Heart left ventricle (tissue), 16 donors: ENCODE results near the gene YPEL3. TPM values are rescaled to one million over a fixed set of nuclear protein-coding genes. Genes with fewer than 3 reads are reported as not detected.

Source experiments
- ATAC-seq, 4 donors: fragments of 200-7000 bp; cut with Tn5 transposase; one replicate each; pipeline ENCODE4 v1.9.1; 2020 to 2022; ENCODE audit warnings: moderate library complexity in 4 of 4, mild to moderate bottlenecking in 3 of 4, moderate number of reproducible peaks in 1 of 4
- DNase-seq, 5 donors: peaks; one replicate each; pipeline ENCODE4 v3.0.0-alpha.2; 2020
- H3K27ac ChIP-seq, 12 donors: fragments of 200-600 bp; sonication (generic) in 4 of 12; one replicate each; pipeline versions ENCODE4 v1.5.0 to v1.8.0; 2016 to 2022; ENCODE audit warnings: mild to moderate bottlenecking in 2 of 12
- H3K27me3 ChIP-seq, 9 donors: fragments of 200-600 bp; sonication (generic) in 2 of 9; one replicate each; pipeline versions ENCODE4 v1.5.1 to v1.8.0; 2016 to 2022; ENCODE audit warnings: mild to moderate bottlenecking in 3 of 9
- H3K36me3 ChIP-seq, 9 donors: fragments of 200-600 bp; sonication (generic) in 2 of 9; one replicate each; pipeline versions ENCODE4 v1.5.0 to v1.8.0; 2018 to 2022; ENCODE audit warnings: mild to moderate bottlenecking in 2 of 9
- H3K4me1 ChIP-seq, 12 donors: fragments of 200-600 bp; sonication (generic) in 4 of 12; one replicate each; pipeline versions ENCODE4 v1.5.0 to v1.8.0; 2016 to 2022; ENCODE audit warnings: mild to moderate bottlenecking in 3 of 12
- H3K4me3 ChIP-seq, 12 donors: fragments of 200-600 bp; sonication (generic) in 4 of 12; one replicate each; pipeline versions ENCODE4 v1.5.0 to v1.8.0; 2017 to 2022; ENCODE audit warnings: mild to moderate bottlenecking in 9 of 12, moderate library complexity in 4 of 12
- H3K9me3 ChIP-seq, 12 donors: fragments of 200-600 bp; sonication (generic) in 4 of 12; one replicate each; pipeline versions ENCODE4 v1.5.0 to v1.8.0; 2016 to 2022; ENCODE audit warnings: mild to moderate bottlenecking in 1 of 12
- POLR2A ChIP-seq, 2 donors: fragments of 450-650 bp; IDR thresholded peaks; one replicate each; pipeline ENCODE4 v1.6.1; 2017; ENCODE audit warnings: antibody characterized with exemption in 2 of 2, mild to moderate bottlenecking in 2 of 2, moderate library complexity in 2 of 2
- WGBS, 4 donors: extraction: QIAGEN DNeasy Blood & Tissue Kit in 2 of 4; methylation state at CpG; one replicate each; pipeline versions ENCODE4 v1.1.5 to v1.1.7; 2013 to 2018; 5-methylcytosine and 5-hydroxymethylcytosine counted together
- intact Hi-C, 10 donors: fragments of 100-400 bp; cut with DNase I; formaldehyde crosslinking; loops; one replicate each; pipeline versions ENCODE4 v1.11.1 to v1.14.2; 2022
- polyA plus RNA-seq, 2 donors: library from polyadenylated mRNA; stranded (reverse); fragments of 200-250 nt; gene quantifications; one replicate each; pipeline ENCODE4 v1.2.3, GENCODE V29; 2013
- total RNA-seq, 9 donors: library from RNA; depleted of rRNA in 2 of 9; stranded (reverse); fragments of >200 nt in 2 of 9; fragmentation: NEBNext Ultra II Directional in 3 of 9; extraction: Animal tissue kit (Norgen Biotek cat#: 25700) in 3 of 9; gene quantifications; one replicate each; pipeline versions ENCODE4 v1.1.0 to v1.2.4, GENCODE V29; 2016 to 2023
- TF ChIP-seq, protein P1 (sequence below), 12 donors: fragments of 200-600 bp; sonication (generic) in 4 of 12; IDR thresholded peaks; one replicate each; pipeline versions ENCODE4 v1.5.0 to v1.8.0; 2018 to 2022; ENCODE audit warnings: antibody characterized with exemption in 12 of 12, mild to moderate bottlenecking in 5 of 12
- donor health status: ischemic (EF 13 %, LVEDD 7.1; RV severe dilation, severe dysfunction).
- donor health status: healthy with polysubstance abuse.
- donor health status: DM: no; HTN: yes; CAD: no.
- donor health status: DM: no; HTN: no; CAD: no.
- donor health status: ischemic (EF 25% LVEDD 6.9; RV normal size, moderate dysfunction).
- donor health status: ischemic (EF 25% LVEDD 5.7; RV mildly dilated, moderate dysfunction).
- donor health status: healthy.
- donor health status: DM: yes; HTN: yes; CAD: no.
- donor health status: ischemic (EF 35%, LVEDD 5.7; RV mildly dilated, moderate dysfunction).
- donor health status: nonischemic (EF 11% LVEDD 7.7; RV severe dilation, severe dysfunction).
- donor health status: DM: yes; HTN: yes; CAD: no.
- donor health status: PGD.
- donor health status: ischemic (EF 29% LVEDD 5.4; RV normal size, mild dysfunction).
- donor health status: nonischemic (EF 23%, LVEDD 6.1; RV moderate dilation, normal function).

The YPEL3 gene
- total and polyA plus RNA-seq, 11 donors = 34.8 to 248 (median 50.3) TPM

DNA sequence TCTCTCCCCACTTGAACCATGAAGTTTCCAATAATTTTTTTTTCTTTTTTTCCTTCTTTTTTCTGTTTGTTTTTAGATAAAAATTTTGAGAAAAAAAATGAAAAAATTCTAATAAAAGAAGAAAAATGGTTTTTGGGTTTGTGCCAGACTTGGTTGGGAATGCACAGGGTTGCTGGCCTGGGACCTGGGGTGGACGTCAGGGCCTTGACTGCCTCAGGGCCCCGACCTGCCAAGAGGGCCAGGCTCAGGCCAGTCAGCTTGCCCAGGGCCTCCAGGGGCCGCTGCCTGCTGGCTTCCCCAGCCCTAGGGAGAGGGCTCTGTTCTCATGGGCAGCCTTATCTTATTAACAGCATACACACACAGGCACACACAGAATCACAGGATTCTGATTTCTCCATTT lies 10.8 kb downstream of the YPEL3 start:
- TF ChIP-seq POLR2A (IDR thresholded peaks at IDR 0.05) = no peak
- TF ChIP-seq, protein P1, sequence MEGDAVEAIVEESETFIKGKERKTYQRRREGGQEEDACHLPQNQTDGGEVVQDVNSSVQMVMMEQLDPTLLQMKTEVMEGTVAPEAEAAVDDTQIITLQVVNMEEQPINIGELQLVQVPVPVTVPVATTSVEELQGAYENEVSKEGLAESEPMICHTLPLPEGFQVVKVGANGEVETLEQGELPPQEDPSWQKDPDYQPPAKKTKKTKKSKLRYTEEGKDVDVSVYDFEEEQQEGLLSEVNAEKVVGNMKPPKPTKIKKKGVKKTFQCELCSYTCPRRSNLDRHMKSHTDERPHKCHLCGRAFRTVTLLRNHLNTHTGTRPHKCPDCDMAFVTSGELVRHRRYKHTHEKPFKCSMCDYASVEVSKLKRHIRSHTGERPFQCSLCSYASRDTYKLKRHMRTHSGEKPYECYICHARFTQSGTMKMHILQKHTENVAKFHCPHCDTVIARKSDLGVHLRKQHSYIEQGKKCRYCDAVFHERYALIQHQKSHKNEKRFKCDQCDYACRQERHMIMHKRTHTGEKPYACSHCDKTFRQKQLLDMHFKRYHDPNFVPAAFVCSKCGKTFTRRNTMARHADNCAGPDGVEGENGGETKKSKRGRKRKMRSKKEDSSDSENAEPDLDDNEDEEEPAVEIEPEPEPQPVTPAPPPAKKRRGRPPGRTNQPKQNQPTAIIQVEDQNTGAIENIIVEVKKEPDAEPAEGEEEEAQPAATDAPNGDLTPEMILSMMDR (IDR thresholded peaks at IDR 0.05) = no peak
- H3K9me3 ChIP-seq = no peaks in the 10 kb centered on the region
- intact Hi-C loops = loop anchor here in 1 of 10 donors (5.0 kb wide), 1 partner anchor 322 kb away; the partner anchor contains the start of gene ZNF771
- DNase-seq (peak in 3 of 5 donors; percentile 27 to 54 (median 44)), ATAC-seq (no peak)
- peak overlapping the region in 6 of 12 donors; percentile 11 to 52 (median 34) for H3K27ac ChIP-seq
- 61 to 69% (median 65%) methylated on average over 3 of the region's 3 CpGs for WGBS, 4 donors
- H3K4me1 ChIP-seq = peaks cover 0 to 31% (median 0%) of the 10 kb centered on the region in 12 donors
- H3K27me3 ChIP-seq = no peaks in the 10 kb centered on the region
- H3K4me3 ChIP-seq = no peak overlapping the region
- peaks cover 0 to 56% (median 51%) of the 10 kb centered on the region in 9 donors for H3K36me3 ChIP-seq

DNA sequence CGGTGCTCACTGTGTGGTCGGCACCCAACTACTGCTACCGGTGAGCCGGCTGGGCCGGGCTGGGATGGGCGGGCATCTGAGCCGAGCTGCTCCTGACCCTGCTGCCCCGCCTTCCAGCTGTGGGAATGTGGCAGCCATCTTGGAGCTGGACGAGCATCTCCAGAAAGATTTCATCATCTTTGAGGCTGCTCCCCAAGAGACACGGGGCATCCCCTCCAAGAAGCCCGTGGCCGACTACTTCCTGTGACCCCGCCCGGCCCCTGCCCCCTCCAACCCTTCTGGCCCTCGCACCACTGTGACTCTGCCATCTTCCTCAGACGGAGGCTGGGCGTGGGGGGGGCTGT lies 11.2 kb downstream of the YPEL3 start:
- H3K27me3 ChIP-seq = no peaks in the 10 kb centered on the region
- ATAC-seq = peak in 3 of 4 donors; percentile 25 to 44 (median 30)
- H3K36me3 ChIP-seq = peaks cover 0 to 60% (median 55%) of the 10 kb centered on the region in 9 donors
- H3K9me3 ChIP-seq = no peaks in the 10 kb centered on the region
- peak overlapping the region in 6 of 12 donors; percentile 11 to 52 (median 33) for H3K27ac ChIP-seq
- no peak for TF ChIP-seq POLR2A (IDR thresholded peaks at IDR 0.05)
- TF ChIP-seq, protein P1 (IDR thresholded peaks at IDR 0.05) = no peak
- H3K4me3 ChIP-seq = no peak overlapping the region
- peak in 3 of 5 donors; percentile 42 to 66 (median 64) for DNase-seq
- intact Hi-C loops = loop anchor here in 1 of 10 donors (5.0 kb wide), 1 partner anchor 323 kb away; the partner anchor contains the start of gene ZNF771
- 58 to 70% (median 62%) methylated on average over 11 to 17 of the region's 17 CpGs for WGBS, 4 donors
- peaks cover 0 to 27% (median 0%) of the 10 kb centered on the region in 12 donors for H3K4me1 ChIP-seq

DNA sequence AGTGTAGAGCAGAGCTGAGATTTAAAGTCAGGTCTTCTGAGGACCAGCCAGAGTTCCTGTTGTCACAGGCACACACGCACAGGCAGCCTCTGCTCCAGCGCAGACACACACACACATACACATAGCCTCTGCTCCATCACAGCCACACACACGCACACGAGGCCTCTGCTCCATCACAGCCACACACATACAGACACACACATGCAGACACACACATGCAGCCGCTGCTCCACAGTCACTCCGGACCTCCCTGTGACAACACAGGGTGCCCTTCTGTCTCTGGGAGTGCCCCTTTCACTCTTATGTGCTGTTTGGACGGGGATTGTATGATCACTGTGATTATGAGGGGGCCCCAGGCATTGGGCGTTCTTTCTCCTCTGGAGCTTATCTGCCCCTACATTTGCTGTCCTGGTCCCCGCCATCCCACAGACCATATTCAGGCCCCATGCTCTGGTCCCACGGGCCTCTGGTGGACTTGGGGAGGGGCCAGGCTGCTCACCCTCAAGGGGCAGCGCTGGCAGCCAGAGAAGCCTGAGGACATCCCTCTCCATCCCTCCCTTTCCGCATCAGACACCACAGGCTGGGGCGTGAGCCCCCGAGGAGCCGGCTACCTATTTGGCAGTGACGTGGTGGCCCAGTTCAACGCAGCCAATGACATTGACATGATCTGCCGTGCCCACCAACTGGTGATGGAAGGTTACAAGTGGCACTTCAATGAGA lies 11.8 kb downstream of the YPEL3 start:
- Histone ChIP-seq H3K4me1 (peaks cover 0 to 22% (median 2%) of the 10 kb centered on the region in 12 donors), H3K36me3 (peaks cover 0 to 66% (median 61%) of the 10 kb centered on the region in 9 donors), H3K27ac (peak overlapping the region in 2 of 12 donors; percentile 11 to 38), H3K9me3 (no peaks in the 10 kb centered on the region), H3K27me3 (no peaks in the 10 kb centered on the region), H3K4me3 (no peak overlapping the region)
- DNase-seq (peak in 2 of 5 donors; percentile 19 to 49), ATAC-seq (no peak)
- TF ChIP-seq, protein P1 (IDR thresholded peaks at IDR 0.05) = no peak
- TF ChIP-seq POLR2A (IDR thresholded peaks at IDR 0.05) = no peak
- WGBS, 4 donors = 82 to 88% (median 87%) methylated on average over 15 to 18 of the region's 18 CpGs
- intact Hi-C loops = no loop called here

DNA sequence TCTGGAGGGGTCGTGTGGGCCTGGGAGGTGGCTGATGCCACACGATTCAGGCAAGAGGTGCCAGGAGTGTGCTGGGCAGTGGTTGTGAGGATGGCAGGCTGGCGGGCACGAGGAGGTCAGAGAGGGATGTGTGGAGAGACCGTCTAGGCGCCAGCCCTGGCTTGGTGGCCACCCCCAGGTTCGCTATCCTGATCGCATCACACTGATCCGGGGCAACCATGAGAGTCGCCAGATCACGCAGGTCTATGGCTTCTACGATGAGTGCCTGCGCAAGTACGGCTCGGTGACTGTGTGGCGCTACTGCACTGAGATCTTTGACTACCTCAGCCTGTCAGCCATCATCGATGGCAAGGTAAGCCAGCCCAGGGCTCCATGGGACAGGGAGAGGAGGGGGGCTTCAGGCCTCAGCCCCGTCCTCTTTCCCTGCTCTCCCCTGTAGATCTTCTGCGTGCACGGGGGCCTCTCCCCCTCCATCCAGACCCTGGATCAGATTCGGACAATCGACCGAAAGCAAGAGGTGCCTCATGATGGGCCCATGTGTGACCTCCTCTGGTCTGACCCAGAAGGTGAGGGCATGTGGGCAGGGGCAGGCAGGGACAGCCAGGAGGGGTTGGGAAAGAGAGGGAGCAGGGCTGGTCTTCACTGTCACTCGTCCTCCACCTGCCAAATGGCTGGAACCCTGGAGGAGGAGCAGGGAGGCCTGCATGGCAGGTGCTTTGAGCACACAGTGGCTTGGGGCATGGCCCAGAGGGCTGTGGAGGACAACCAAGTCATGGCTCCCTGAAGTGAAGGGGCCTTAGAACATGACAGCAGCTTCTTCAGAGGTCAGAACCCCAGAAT lies 12.6 kb downstream of the YPEL3 start:
- no peak overlapping the region for H3K4me3 ChIP-seq
- H3K9me3 ChIP-seq = no peaks in the 10 kb centered on the region
- TF ChIP-seq, protein P1 (IDR thresholded peaks at IDR 0.05) = no peak
- TF ChIP-seq POLR2A (IDR thresholded peaks at IDR 0.05) = no peak
- 89 to 92% (median 91%) methylated on average over 24 of the region's 24 CpGs for WGBS, 4 donors
- ATAC-seq (no peak), DNase-seq (peak in 2 of 5 donors; percentile 25 to 46)
- H3K4me1 ChIP-seq = peaks cover 0 to 24% (median 9%) of the 10 kb centered on the region in 12 donors
- peaks cover 0 to 74% (median 69%) of the 10 kb centered on the region in 9 donors for H3K36me3 ChIP-seq
- intact Hi-C loops = no loop called here
- no peaks in the 10 kb centered on the region for H3K27me3 ChIP-seq
- no peak overlapping the region for H3K27ac ChIP-seq
